Stimulated activated effector memory CD8-positive, alpha-beta T cell treated with anti-CD3 and anti-CD28 coated beads, Interleukin-12 subunit alpha, Interleukin-12 subunit beta, amount 100 ng/mL, for 72 hours (primary cell): ENCODE results near the gene MRNIP.

Experiments used
- ATAC-seq: fragments of 150-1000 bp; cut with Tn5 transposase; 2 replicates; pipeline ENCODE4 v1.10.0; 2021
- DNase-seq, 2 donors: peaks; one replicate each; pipeline ENCODE4 v3.0.0; 2021 to 2022; ENCODE audit warnings: low spot score in 2 of 2
- H3K27ac Mint-ChIP-seq: one replicate; pipeline ENCODE4 v1.8.0; 2022; ENCODE audit warnings: mild to moderate bottlenecking, mixed read lengths
- H3K36me3 Mint-ChIP-seq: one replicate; pipeline ENCODE4 v1.8.0; 2022; ENCODE audit warnings: mild to moderate bottlenecking, mixed read lengths
- H3K4me1 Mint-ChIP-seq: one replicate; pipeline ENCODE4 v1.8.0; 2022; ENCODE audit warnings: mixed read lengths
- H3K4me3 Mint-ChIP-seq: one replicate; pipeline ENCODE4 v1.8.0; 2022; ENCODE audit warnings: mild to moderate bottlenecking, mixed read lengths
- H3K9me3 Mint-ChIP-seq: one replicate; pipeline ENCODE4 v1.8.0; 2022; ENCODE audit warnings: mixed read lengths

MRNIP gene

DNA sequence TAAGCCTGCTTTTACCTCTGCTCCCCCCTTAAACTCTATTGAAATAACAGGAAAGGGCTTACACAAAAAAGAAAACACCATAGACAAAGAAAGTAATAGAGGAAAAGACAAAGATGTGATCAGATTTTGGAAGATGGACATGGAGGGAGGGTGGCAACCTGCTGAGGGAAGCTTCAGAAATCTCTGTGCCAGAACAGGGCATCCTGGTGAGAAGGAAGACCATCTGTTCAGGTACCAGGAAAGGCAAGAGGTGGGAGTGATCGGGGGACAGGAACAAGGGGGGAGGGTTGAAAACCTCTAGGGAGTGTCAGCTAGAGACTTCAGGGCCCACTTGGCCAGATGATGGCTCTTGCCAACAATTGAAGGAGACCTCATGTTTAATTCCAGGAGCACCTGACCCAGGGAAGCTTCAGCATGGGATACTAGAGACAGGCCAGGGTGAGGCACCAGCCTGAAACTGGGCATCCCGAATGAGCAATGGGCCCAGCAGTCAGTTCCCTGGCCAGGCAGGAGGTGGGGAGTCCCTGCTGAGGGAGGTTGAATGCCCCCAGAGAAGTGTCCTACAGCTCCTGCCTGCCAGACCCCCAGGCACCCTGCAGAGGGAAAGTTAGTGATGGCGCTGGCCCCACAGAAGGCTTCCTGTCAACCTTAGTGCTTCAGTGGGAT, 29.7 kb downstream of the MRNIP start:
- H3K36me3 Mint-ChIP-seq = peaks cover 100% of the 10 kb centered on the region
- DNase-seq = no peak
- no peak for ATAC-seq
- peaks cover 49% of the 10 kb centered on the region for H3K4me1 Mint-ChIP-seq
- no peaks in the 10 kb centered on the region for H3K9me3 Mint-ChIP-seq
- peak overlapping the region; percentile 27 for H3K27ac Mint-ChIP-seq
- H3K4me3 Mint-ChIP-seq = no peak overlapping the region

DNA sequence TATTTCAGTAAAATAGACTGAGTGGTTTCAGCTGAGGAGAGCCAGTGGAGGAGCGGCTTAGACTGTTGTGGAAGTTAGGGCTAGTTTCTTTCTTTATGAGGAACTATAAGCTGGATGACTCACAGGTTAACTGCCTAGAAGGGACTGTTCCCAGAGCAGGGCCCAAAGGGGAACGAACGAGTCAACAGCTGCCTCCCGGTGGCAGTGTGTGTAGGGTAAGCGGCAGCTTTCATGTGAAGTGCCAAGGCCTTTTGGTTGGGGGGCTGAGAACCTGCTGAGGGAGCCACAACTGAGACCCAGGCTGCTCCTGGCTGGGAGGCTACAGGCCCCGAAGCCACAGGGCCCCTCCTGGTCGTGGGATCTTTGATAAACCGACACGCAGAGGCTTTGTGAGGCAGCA, 30.9 kb downstream of the MRNIP start:
- ATAC-seq = peak; percentile 76
- H3K9me3 Mint-ChIP-seq = no peaks in the 10 kb centered on the region
- peaks cover 100% of the 10 kb centered on the region for H3K36me3 Mint-ChIP-seq
- peaks cover 42% of the 10 kb centered on the region for H3K4me1 Mint-ChIP-seq
- no peak overlapping the region for H3K4me3 Mint-ChIP-seq
- H3K27ac Mint-ChIP-seq = peak overlapping the region; percentile 80
- DNase-seq = no peak

DNA sequence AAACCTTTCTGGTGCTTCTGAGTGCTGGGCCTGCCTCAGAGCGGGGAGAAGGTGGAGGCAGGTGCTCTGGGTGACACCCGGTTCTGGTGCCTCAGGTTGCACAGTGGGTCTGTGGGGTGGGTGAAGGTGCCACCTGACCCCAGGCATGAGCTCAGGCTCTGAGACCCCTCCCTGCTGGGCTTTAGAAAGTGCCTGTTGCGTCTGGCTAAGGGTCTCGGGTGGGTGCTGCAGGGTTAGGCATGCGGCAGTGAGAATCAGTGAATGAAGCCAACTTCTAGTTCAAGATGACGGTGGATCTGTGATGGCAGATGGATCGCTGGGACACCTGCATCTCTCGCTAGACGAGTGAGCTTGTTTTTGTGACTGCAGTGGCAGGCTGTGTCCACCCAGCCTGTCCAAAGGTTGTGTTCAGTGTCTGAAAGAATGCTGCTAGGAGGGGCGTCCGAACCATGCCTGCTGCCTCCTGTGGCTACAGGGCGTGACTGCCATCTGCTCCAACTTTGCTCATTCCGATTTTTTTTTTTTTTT, 32.9 kb downstream of the MRNIP start:
- H3K4me1 Mint-ChIP-seq = peaks cover 50% of the 10 kb centered on the region
- ATAC-seq (no peak), DNase-seq (no peak)
- H3K9me3 Mint-ChIP-seq = no peaks in the 10 kb centered on the region
- peaks cover 97% of the 10 kb centered on the region for H3K36me3 Mint-ChIP-seq
- H3K27ac Mint-ChIP-seq = peak overlapping the region; percentile 55
- H3K4me3 Mint-ChIP-seq = no peak overlapping the region

DNA sequence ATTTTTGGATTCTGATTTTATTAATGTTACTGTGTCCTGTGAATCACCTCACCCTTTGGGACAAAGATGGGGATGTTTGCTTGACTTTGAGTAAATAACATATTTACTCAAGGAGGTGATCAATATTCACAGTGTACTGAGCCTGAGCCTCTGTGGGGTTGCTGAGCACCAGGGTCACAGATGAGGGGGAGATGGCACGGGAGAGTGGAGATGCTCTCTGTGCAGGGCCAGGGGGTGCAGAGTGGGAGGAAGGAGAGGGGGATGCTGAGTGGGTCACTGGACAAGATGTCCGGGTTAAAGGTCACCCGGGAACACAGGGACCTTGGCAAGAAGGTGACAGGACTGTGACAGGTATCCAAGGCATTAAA, 33.9 kb downstream of the MRNIP start:
- peak overlapping the region; percentile 55 for H3K27ac Mint-ChIP-seq
- H3K9me3 Mint-ChIP-seq = no peaks in the 10 kb centered on the region
- peaks cover 57% of the 10 kb centered on the region for H3K4me1 Mint-ChIP-seq
- no peak for DNase-seq
- peaks cover 97% of the 10 kb centered on the region for H3K36me3 Mint-ChIP-seq
- no peak for ATAC-seq
- no peak overlapping the region for H3K4me3 Mint-ChIP-seq

DNA sequence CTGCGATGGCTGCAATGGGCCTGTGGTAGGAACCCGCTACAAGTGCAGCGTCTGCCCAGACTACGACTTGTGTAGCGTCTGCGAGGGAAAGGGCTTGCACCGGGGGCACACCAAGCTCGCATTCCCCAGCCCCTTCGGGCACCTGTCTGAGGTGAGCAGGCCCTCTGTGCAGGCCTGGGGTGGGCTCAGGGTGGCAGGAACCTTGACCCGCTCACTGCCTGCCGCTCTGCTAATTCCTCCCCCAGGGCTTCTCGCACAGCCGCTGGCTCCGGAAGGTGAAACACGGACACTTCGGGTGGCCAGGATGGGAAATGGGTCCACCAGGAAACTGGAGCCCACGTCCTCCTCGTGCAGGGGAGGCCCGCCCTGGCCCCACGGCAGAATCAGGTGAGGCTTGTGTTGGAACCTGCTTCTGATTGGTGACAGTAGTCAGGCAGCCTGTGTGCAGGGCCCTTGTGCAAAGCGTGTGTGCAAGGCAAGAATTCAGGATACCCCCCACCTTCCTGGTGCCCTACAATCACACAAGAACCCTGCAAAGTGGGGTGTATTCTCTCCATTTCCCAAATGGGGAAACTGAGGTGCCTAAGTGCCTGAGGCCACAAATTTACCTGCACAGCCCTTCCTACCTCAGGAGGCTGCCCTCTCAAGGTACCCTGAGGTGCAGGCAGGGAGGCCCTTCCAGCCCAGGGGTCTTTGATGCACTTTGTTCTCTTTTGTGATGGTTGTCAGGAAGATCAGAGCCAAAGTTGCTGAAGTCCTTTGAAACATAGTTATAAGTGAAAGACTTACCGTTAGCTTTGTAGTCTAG, 34.5 kb downstream of the MRNIP start:
- peaks cover 58% of the 10 kb centered on the region for H3K4me1 Mint-ChIP-seq

DNA sequence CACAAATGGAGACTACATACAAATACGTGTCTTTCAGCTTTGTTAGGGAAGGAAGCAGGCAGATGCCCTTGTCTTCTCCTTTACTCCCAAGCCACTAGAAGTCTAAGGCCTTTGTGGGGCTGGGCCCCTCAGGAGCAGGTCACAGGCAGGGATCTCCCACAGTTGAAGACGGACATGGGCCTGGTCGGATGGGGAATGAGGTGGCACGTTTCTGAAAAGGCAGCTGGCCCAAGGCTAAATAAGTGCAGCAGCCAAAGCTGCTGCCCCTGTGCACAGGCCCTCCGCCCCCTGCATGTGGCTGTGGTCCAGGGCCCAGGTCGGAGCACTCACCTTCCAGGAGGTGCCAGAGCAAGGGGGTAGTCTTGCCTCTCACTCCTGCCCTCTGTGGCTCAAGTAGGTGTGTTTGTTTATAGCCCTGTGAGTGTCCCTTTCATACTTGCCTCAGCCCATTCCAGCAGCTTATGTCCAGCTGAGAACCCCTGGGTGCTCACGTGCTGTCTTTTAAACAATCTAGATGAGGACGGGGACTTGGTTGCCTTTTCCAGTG, 36.1 kb downstream of the MRNIP start:
- Mint-ChIP-seq H3K4me3 (peak overlapping the region; percentile 88), H3K27ac (peak overlapping the region; percentile 95), H3K36me3 (peaks cover 91% of the 10 kb centered on the region), H3K4me1 (peaks cover 61% of the 10 kb centered on the region), H3K9me3 (no peaks in the 10 kb centered on the region)
- DNase-seq = no peak
- ATAC-seq = no peak

More for the DNA sequence above, 34.5 kb downstream of the MRNIP start:
- H3K27ac Mint-ChIP-seq = peak overlapping the region; percentile 55
- no peak for ATAC-seq
- no peaks in the 10 kb centered on the region for H3K9me3 Mint-ChIP-seq
- DNase-seq = no peak
- peaks cover 95% of the 10 kb centered on the region for H3K36me3 Mint-ChIP-seq
- H3K4me3 Mint-ChIP-seq = peak overlapping the region; percentile 88

DNA sequence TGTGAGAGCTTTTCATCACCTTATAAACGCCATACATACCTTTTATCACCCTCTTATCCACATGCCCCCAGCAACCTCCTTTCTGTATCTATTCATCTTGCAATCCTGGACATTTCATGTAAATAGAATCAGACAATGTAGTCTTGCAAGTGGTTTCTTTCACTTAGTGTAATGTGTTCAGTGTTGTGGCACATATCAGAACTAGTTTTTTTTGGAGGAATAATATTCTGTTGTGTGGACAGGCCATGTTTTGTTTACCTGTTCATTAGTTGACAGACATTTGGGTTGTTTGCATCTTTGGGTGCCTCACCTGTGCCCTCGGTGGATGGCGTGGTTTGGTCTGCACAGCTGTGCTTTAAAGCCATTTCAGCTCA, 36.6 kb downstream of the MRNIP start:
- H3K9me3 Mint-ChIP-seq = no peaks in the 10 kb centered on the region
- DNase-seq = no peak
- no peak for ATAC-seq
- peaks cover 86% of the 10 kb centered on the region for H3K36me3 Mint-ChIP-seq
- H3K4me1 Mint-ChIP-seq = peaks cover 63% of the 10 kb centered on the region
- peak overlapping the region; percentile 95 for H3K27ac Mint-ChIP-seq
- H3K4me3 Mint-ChIP-seq = peak overlapping the region; percentile 88

DNA sequence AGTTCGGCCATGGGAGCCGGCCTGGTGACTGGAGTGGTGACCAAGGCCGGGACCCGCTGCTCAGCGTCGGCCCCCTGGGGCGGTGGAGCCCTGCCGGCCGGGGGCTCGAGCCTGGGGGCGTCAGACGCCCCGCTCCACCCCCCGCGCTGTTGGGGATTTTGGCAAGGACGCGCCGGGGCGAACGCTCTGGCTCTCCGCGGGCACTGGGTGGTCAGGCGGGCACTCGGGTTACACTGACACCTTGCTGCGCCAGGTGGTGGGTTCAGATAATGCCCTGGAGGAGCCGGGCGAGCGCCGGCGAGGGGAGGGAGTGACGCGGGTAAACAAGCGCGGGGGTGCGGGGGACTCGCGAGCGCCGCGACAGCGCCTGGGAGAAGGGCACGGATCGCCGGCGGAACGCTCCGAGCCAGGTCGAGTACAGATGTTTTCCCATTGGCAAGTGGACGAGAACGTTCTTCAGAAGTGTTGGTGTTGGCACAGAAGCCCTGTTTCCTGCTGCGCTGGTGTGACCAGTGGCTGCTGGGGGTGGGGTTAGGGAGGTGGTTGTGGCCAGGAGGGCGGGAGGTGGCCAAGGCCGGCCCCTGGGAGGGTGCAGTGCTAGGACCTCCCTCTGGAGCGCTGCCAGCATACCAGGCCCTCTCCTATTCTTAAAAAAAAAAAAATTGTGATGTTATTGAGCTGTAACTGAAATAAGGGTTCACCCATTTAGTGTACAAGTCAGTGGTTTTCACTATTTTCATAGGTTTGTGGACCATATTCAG, 37.1 kb downstream of the MRNIP start:
- DNase-seq (peak; percentile 73 to 92), ATAC-seq (peak; percentile 77)
- H3K4me1 Mint-ChIP-seq = peaks cover 63% of the 10 kb centered on the region
- H3K9me3 Mint-ChIP-seq = no peaks in the 10 kb centered on the region
- H3K4me3 Mint-ChIP-seq = peak overlapping the region; percentile 88
- H3K27ac Mint-ChIP-seq = peak overlapping the region; percentile 95
- peaks cover 80% of the 10 kb centered on the region for H3K36me3 Mint-ChIP-seq

DNA sequence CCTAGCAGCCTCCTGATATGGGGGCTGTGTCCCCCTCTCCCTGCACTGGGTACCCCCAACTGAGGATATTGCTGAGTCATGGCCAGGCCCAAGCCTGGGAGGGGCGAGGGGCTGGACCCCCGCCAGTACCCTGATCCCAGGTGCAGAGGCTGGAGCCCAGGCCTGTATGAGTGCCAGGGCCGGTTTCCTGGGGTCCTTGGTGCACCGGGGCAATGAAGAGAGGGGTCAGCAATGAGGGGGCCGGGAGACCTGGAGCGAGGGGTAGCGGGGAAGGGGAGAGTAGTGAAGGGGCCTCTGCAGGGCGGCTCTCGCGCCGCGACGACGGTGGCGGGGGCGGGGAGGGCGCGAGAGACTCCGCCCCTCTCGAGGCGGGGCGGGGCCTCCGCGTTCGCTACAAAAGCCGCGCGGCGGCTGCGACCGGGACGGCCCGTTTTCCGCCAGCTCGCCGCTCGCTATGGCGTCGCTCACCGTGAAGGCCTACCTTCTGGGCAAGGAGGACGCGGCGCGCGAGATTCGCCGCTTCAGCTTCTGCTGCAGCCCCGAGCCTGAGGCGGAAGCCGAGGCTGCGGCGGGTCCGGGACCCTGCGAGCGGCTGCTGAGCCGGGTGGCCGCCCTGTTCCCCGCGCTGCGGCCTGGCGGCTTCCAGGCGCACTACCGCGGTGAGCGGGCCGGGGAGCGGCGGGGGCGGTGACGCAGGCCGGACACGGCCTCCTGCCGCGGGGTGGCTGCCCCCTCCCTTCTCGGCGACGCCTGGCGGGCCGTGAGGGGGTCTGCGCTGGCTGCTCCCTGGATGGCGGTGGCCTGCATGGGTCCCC, 37.9 kb downstream of the MRNIP start, which contains the start of gene SQSTM1:
Gene SQSTM1, plus strand, starts transcription at position 423 of the 815 bp plus-strand sequence. Its CDS starts 32 bp downstream, at position 455.
- Mint-ChIP-seq H3K36me3 (peaks cover 72% of the 10 kb centered on the region), H3K4me1 (peaks cover 60% of the 10 kb centered on the region), H3K9me3 (no peaks in the 10 kb centered on the region), H3K4me3 (peak within 1 kb of the TSS; percentile 88), H3K27ac (peak within 1 kb of the TSS; percentile 97)
- DNase-seq (peak; percentile 87 to 91), ATAC-seq (peak; percentile 53)

DNA sequence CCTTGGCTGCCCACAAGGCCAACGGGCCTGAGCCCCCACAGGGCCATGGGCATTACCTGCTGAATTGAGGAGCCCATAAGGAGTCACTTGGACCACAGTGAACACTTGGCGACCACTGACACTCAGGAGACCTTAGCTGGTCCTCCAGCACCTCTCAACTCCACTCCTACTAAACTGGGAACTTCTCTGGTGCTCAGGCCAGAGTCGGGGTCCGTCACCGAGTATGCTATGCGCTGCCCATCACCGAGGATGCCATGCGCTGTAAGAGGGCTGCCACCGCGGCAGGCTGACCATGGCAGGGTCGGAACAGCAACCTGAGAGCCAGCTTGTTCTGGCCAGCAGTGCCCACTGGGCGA, 38.5 kb downstream of the MRNIP start:
- peak overlapping the region; percentile 97 for H3K27ac Mint-ChIP-seq
- DNase-seq (no peak), ATAC-seq (no peak)
- peaks cover 59% of the 10 kb centered on the region for H3K4me1 Mint-ChIP-seq
- peak overlapping the region; percentile 88 for H3K4me3 Mint-ChIP-seq
- H3K9me3 Mint-ChIP-seq = no peaks in the 10 kb centered on the region
- H3K36me3 Mint-ChIP-seq = peaks cover 66% of the 10 kb centered on the region

DNA sequence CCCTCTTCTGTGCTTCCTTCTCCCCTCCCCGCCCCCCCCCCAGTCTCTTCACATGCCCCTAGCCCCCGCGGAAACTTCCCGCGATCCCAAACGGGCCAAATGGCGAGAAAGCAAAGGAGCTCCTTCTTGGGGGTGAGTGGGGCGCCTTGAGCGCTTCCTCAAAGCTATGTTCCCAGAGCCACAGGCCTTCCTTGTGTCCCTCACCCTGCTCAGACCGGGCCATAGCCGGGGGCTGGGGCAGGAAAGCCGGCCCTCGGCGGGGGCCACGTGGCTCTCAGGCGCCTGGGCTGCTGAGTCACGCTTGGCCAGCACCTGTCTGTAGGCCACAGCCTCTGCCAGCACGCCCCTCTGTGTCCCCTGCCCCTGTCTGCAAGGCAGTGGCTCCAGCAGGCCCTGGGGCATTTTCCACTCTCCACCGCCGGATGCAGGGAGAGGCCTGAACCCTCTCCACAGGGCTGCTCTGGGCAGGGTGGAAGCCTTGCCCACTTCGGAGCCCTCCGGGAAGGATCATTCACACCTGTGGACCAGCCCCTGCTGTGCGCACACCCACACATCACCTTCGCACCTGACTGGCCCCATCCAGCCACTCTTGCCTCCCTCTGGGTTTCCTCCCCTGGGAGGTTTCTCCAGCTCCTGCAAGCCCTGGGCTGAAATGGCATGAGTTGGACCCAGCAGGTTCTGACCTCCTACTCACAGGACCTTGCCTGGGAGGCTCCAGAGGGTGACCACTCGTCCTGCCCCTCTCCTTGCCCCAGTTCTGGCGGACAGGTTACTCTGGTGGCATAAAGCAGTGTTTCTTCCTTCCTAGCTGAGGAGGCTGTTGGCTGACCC, 39.1 kb downstream of the MRNIP start:
- peak; percentile 52 to 76 for DNase-seq
- Mint-ChIP-seq H3K9me3 (no peaks in the 10 kb centered on the region), H3K4me1 (peaks cover 54% of the 10 kb centered on the region), H3K27ac (peak overlapping the region; percentile 97), H3K36me3 (peaks cover 60% of the 10 kb centered on the region), H3K4me3 (peak overlapping the region; percentile 88)
- ATAC-seq = peak; percentile 54

DNA sequence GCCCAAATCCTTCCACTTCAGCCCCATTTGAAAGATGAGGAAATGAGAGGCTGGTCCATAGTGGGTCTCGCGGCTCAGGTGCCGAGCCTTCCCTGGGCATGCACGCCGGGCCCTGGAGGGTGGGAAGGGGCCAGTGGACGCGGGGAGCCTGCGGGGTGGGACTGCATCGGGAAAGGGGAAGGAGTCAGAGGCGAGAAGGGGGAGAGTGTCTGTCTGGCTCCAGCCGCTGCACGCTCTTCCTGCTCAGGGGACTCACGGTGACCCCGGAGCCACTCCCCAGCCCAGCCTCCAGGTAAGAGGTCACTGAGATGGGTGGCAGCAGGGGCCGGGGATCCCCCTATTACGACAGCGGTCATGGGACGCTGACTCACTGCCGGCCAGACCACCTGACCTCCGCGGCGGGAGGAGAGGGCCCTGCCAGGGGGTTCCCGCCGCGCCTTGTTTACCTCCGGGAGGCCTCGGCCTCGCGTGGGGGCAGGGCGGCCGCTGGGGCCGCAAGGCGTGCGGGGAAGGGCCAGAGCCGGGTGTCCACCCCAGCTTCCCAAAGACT, 39.8 kb downstream of the MRNIP start:
- Mint-ChIP-seq H3K4me3 (peak overlapping the region; percentile 88), H3K27ac (peak overlapping the region; percentile 97), H3K9me3 (no peaks in the 10 kb centered on the region), H3K36me3 (peaks cover 54% of the 10 kb centered on the region), H3K4me1 (peaks cover 52% of the 10 kb centered on the region)
- peak; percentile 82 for ATAC-seq
- peak; percentile 82 to 94 for DNase-seq

DNA sequence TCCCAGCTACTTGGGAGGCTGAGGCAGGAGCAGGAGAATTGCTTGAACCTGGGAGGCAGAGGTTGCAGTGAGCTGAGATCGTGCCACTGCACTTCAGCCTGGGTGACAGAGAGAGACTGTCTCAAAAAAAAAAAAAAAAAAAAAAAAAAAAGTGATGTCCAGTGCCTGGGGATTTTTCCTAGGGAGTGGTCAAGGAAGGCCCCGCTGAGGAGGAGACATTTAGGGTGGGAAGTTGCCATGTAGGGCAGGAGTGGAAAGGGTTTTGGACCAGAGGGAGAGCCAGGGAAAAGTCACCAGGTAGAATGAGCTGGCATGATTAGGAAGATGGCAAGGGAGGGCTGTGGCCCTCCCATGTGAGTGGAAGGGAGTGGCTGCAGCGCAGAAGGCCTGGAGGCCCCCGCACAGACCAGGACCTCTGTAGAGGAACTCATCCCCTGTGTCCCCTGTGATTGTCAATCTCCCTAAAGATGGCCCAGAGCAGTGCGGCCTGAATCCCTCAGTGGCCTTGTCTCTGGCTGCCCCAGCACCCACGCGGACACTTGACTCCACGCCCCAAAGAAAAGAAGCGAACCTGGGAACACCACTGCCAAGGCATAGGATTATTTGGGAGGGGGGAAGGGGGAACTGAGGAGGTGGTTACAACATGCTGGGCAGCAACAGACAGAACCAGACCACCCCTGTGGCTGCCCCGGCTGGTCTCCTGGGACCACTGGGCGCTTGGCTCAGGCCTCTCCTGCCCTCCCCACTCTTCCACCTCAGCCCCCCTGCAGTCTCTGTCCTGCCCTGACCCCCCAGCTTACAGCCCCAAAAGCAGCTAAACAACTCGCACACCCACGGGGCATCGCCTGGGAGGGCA, 40.5 kb downstream of the MRNIP start:
- Mint-ChIP-seq H3K27ac (peak overlapping the region; percentile 97), H3K36me3 (peaks cover 47% of the 10 kb centered on the region)

More for the DNA sequence above, 40.5 kb downstream of the MRNIP start:
- ATAC-seq (no peak), DNase-seq (no peak)
- Mint-ChIP-seq H3K4me3 (peak overlapping the region; percentile 88), H3K9me3 (no peaks in the 10 kb centered on the region), H3K4me1 (peaks cover 51% of the 10 kb centered on the region)
